Measurements from ENCODE around the gene IQGAP2.

GRCh38 chr5:76690704-76691466 lies 287.8 kb downstream of the IQGAP2 start:
- no peak for TF ChIP-seq CTCF (IDR thresholded peaks at IDR 0.05; ENCODE audit: low read depth, low read length, poor library complexity, severe bottlenecking)
- no peak for TF ChIP-seq EZH2phosphoT487 (IDR thresholded peaks at IDR 0.05; ENCODE audit: borderline replicate concordance, low read length)

All from DOHH2 (cell line).